ENCODE measurements around the gene SEMA6A. TPM values are rescaled to one million over a fixed set of nuclear protein-coding genes. Genes with fewer than 3 reads are reported as not detected.
A peak's percentile ranks its signal among the peaks of the same experiment; 100 is the strongest.

SEMA6A gene
- total RNA-seq, 1 donor from 2014 or later: 84.2 TPM

DNA sequence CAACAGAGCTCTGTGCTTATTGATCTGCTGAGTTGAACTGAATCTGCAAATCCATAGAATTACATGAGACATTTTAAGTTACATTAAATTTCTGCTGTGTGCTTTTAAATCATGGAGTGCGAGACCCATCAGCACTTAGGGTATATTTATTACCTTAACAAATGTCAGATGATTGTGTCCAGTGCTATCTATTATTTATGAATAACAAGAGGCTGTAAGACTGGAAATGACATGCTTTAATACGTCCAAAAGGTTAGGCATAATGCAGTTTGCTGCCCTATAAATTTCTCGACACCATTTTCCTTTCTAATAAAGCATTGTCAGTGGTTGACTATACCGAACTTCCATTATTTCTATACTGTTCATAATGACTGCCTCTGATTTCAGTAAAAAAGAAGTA is 117.6 kb downstream of the SEMA6A start:
- DNase-seq (ENCODE audit: extremely low spot score, unreplicated experiment): no peak
- Mint-ChIP-seq H3K36me3 (peaks cover 23% of the 10 kb centered on the region), H3K4me1 (ENCODE audit: unreplicated experiment) (peaks cover 45% of the 10 kb centered on the region), H3K27me3 (no peaks in the 10 kb centered on the region), H3K9me3 (no peaks in the 10 kb centered on the region), H3K4me3 (no peak overlapping the region), H3K27ac (no peak overlapping the region)
- TF ChIP-seq, protein P1, sequence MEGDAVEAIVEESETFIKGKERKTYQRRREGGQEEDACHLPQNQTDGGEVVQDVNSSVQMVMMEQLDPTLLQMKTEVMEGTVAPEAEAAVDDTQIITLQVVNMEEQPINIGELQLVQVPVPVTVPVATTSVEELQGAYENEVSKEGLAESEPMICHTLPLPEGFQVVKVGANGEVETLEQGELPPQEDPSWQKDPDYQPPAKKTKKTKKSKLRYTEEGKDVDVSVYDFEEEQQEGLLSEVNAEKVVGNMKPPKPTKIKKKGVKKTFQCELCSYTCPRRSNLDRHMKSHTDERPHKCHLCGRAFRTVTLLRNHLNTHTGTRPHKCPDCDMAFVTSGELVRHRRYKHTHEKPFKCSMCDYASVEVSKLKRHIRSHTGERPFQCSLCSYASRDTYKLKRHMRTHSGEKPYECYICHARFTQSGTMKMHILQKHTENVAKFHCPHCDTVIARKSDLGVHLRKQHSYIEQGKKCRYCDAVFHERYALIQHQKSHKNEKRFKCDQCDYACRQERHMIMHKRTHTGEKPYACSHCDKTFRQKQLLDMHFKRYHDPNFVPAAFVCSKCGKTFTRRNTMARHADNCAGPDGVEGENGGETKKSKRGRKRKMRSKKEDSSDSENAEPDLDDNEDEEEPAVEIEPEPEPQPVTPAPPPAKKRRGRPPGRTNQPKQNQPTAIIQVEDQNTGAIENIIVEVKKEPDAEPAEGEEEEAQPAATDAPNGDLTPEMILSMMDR (conservative IDR thresholded peaks at IDR 0.05): no peak

DNA sequence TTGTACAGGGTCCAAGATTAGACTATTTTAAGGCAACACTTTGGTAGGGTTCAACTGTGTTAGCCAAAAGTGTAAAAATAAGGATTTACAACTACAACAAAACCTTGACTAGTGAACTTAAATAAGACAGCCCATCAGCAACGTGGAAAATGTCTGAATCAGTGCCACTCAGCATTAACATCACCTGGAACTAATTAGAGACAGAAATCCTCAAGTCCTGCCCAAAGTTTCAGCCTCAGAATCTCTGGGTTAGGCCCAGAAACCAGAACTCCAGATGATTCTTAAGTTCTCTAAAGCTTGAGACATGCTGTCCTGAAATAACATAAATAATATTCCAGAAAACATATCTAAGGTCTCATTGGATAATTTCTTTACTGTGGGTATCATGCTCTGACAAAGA is 118.6 kb downstream of the SEMA6A start:
- Mint-ChIP-seq H3K4me1 (ENCODE audit: unreplicated experiment) (peaks cover 43% of the 10 kb centered on the region), H3K9me3 (no peaks in the 10 kb centered on the region), H3K4me3 (no peak overlapping the region), H3K27me3 (no peaks in the 10 kb centered on the region), H3K36me3 (peaks cover 20% of the 10 kb centered on the region), H3K27ac (no peak overlapping the region)
- no peak for DNase-seq (ENCODE audit: extremely low spot score, unreplicated experiment)
- TF ChIP-seq, protein P1 (conservative IDR thresholded peaks at IDR 0.05): no peak

DNA sequence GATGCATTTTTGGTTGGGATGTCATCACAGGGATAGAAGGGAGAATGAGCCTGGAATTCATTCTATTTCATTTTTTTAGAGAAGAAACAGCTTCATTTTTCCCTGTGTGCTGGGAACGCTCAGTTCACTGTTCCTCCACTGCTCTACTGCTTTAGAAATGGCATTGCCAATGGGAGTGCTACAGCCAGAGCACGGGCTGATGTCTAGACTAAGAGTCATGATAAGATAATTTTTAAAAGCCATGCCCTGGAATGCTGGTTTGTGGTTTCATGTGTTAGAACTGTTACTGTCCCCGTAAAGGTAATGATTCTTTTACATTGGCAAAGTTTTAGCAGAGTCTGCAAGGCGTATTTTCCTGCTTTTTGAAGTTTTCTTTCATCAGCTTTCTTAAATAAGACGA is 119.6 kb downstream of the SEMA6A start:
- Mint-ChIP-seq H3K27me3 (no peaks in the 10 kb centered on the region), H3K4me3 (no peak overlapping the region), H3K36me3 (peaks cover 28% of the 10 kb centered on the region), H3K9me3 (no peaks in the 10 kb centered on the region), H3K4me1 (ENCODE audit: unreplicated experiment) (peaks cover 51% of the 10 kb centered on the region), H3K27ac (no peak overlapping the region)
- no peak for DNase-seq (ENCODE audit: extremely low spot score, unreplicated experiment)
- TF ChIP-seq, protein P1 (conservative IDR thresholded peaks at IDR 0.05): no peak

DNA sequence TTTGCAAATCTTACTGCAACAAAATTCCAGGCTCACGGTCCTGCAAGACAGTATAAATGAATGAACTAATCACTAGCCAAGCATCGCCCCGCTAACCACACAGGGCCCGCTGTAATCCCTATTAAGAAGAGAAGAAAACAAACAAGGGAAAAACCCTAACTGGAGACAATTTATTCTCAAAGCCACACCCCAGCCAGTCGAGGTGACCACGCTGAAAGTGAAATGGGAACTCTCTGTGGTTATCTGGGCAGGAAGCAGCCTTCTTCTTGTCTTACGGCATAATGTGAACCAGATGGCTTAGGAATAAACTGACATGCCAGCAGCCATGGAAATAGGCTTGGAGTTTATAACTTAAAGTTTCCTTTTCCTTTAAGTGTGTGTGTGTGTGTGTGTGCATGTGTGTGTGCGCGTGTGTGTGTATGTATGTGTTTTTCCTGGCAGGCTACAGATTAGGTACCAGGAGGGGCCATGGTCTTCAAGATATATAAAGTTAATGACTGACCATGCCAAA is 120.2 kb downstream of the SEMA6A start:
- H3K4me1 Mint-ChIP-seq (ENCODE audit: unreplicated experiment): peaks cover 52% of the 10 kb centered on the region
- TF ChIP-seq, protein P1 (conservative IDR thresholded peaks at IDR 0.05): no peak
- H3K4me3 Mint-ChIP-seq: peak overlapping the region; percentile 56
- no peaks in the 10 kb centered on the region for H3K27me3 Mint-ChIP-seq
- H3K9me3 Mint-ChIP-seq: no peaks in the 10 kb centered on the region
- H3K36me3 Mint-ChIP-seq: peaks cover 27% of the 10 kb centered on the region
- H3K27ac Mint-ChIP-seq: peak overlapping the region; percentile 41
- no peak for DNase-seq (ENCODE audit: extremely low spot score, unreplicated experiment)

DNA sequence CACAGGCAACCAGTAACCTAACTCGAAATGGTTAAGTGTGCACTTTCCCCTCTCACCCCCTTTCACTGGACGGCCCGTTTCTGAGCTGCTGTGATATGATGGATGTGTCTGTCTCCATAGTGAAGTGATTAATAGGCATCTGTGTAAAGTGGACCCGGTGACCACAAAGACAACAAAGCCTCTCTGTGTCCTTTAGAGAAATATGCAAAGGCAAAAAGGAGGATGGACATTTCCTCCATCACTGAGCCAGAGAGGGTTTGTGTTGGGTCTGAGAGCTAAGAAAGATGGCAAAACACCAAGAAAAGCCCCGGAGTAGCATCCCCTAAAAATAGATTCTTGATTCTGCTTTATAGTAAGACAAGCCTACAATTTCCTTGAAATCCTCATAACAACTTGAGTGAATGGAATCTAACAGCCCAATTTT is 120.6 kb downstream of the SEMA6A start:
- Mint-ChIP-seq H3K27ac (peak overlapping the region; percentile 41), H3K4me3 (peak overlapping the region; percentile 56), H3K27me3 (no peaks in the 10 kb centered on the region), H3K9me3 (no peaks in the 10 kb centered on the region), H3K36me3 (peaks cover 28% of the 10 kb centered on the region), H3K4me1 (ENCODE audit: unreplicated experiment) (peaks cover 53% of the 10 kb centered on the region)
- no peak for DNase-seq (ENCODE audit: extremely low spot score, unreplicated experiment)
- TF ChIP-seq, protein P1 (conservative IDR thresholded peaks at IDR 0.05): no peak

Measured in type B pancreatic cell (in vitro differentiated cells).